Glutamatergic neuron (in vitro differentiated cells): ENCODE measurements around the gene TRIM9. TPM values are rescaled to one million over a fixed set of nuclear protein-coding genes. Genes with fewer than 3 reads are reported as not detected.
"Not testable (repeated sequence)": the region's sequence is repeated elsewhere in the genome, so short reads cannot be mapped to it uniquely, and the experiment has no call there.

Experiments used
- DNase-seq: peaks from one replicate; pipeline ENCODE4 v3.0.0; 2022
- H3K27ac Mint-ChIP-seq: one replicate; pipeline ENCODE4 v1.8.0; 2020; ENCODE audit warnings: mild to moderate bottlenecking, mixed read lengths, inconsistent platforms; ENCODE audit not compliant: unreplicated experiment
- H3K27me3 Mint-ChIP-seq: one replicate; pipeline ENCODE4 v1.8.0; 2020; ENCODE audit warnings: mild to moderate bottlenecking, moderate library complexity, mixed read lengths, inconsistent platforms; ENCODE audit not compliant: unreplicated experiment
- H3K36me3 Mint-ChIP-seq: one replicate; pipeline ENCODE4 v1.8.0; 2020; ENCODE audit warnings: mild to moderate bottlenecking, mixed read lengths, inconsistent platforms; ENCODE audit not compliant: unreplicated experiment
- H3K4me1 Mint-ChIP-seq: one replicate; pipeline ENCODE4 v1.8.0; 2020; ENCODE audit warnings: mild to moderate bottlenecking, low read depth, mixed read lengths, inconsistent platforms; ENCODE audit not compliant: unreplicated experiment
- H3K4me3 Mint-ChIP-seq: one replicate; pipeline ENCODE4 v1.8.0; 2020; ENCODE audit warnings: mild to moderate bottlenecking, mixed read lengths, inconsistent platforms; ENCODE audit not compliant: unreplicated experiment
- H3K9me3 Mint-ChIP-seq: one replicate; pipeline ENCODE4 v1.8.0; 2020; ENCODE audit warnings: mild to moderate bottlenecking, moderate library complexity, mixed read lengths, inconsistent platforms; ENCODE audit not compliant: unreplicated experiment
- CTCF ChIP-seq: fragments of 200-600 bp; sonication (generic); IDR thresholded peaks from one replicate; pipeline ENCODE4 v1.5.0; 2021; ENCODE audit not compliant: partially characterized antibody, unreplicated experiment
- total RNA-seq: library from RNA; stranded (reverse); fragmentation: NEBNext Ultra II Directional; extraction: Animal tissue kit (Norgen Biotek cat#: 25700); gene quantifications from one replicate; pipeline ENCODE4 v1.2.1, GENCODE V29; 2021; ENCODE audit not compliant: unreplicated experiment

Gene TRIM9
- total RNA-seq, 1 donor from 2014 or later = 11.9 TPM

DNA sequence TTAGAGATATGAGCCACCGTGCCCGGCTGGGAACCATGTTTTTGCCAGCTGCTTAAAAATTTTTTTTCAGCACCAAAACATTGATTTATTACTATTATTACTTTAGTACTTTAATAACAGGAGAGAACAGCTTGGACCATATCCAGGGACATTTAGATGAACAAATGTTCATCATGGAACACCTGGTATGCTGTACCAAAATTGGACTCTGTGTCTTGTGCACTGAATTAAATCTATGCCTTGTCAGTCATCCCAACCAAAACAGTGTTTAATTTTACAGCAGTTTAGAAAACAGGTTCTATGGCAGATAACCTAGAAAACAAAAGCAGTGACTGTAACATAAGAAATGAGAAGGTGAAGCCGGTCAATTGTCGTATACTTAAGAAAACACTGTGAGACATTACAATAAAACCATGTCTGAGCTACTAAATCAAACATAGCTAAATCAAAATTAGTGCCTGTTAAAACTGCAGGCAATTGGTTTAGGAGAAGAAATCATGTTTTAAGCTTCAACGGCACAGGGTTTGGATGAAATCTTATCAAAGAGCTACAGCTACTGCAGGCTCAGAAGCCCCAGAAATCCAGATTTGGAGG, 92.4 kb downstream of the TRIM9 start:
- H3K4me3 Mint-ChIP-seq = no peak overlapping the region
- TF ChIP-seq CTCF = no peak
- peaks cover 45% of the 10 kb centered on the region for H3K4me1 Mint-ChIP-seq
- H3K27me3 Mint-ChIP-seq = peaks cover 3% of the 10 kb centered on the region
- peaks cover 3% of the 10 kb centered on the region for H3K9me3 Mint-ChIP-seq
- DNase-seq = no peak
- H3K27ac Mint-ChIP-seq = no peak overlapping the region
- no peaks in the 10 kb centered on the region for H3K36me3 Mint-ChIP-seq

DNA sequence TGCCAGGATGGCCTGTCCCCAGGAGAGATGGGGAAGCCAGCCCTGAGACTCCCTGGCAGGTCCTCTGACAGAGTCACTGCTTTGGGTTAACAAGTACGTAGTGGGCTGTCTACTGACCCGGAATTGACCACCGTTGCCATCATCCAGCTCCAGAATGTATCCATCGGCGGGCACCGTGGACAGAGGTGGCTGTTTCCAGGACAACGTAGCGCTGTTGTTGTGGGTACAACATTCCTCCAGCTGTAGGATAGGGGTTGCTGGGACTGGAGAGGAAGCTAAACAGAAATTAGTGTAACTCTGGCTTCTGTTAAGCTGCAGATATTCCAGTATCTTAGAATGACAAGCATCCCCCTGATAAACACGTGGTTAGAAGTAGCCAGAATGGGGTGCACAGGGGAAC, 94.3 kb downstream of the TRIM9 start:
- Mint-ChIP-seq H3K4me1 (peaks cover 25% of the 10 kb centered on the region), H3K27ac (no peak overlapping the region), H3K27me3 (no peaks in the 10 kb centered on the region), H3K9me3 (no peaks in the 10 kb centered on the region), H3K4me3 (no peak overlapping the region), H3K36me3 (no peaks in the 10 kb centered on the region)
- no peak for DNase-seq
- TF ChIP-seq CTCF = no peak

- no peaks in the 10 kb centered on the region for H3K27me3 Mint-ChIP-seq
- H3K36me3 Mint-ChIP-seq = no peaks in the 10 kb centered on the region
- no peak overlapping the region for H3K4me3 Mint-ChIP-seq
- H3K27ac Mint-ChIP-seq = no peak overlapping the region
- H3K4me1 Mint-ChIP-seq = peaks cover 20% of the 10 kb centered on the region
- DNase-seq = no peak
- H3K9me3 Mint-ChIP-seq = no peaks in the 10 kb centered on the region
- TF ChIP-seq CTCF = no peak
Observed at GRCh38 chr14:50999726-51000125, 95.2 kb downstream of the TRIM9 start.

DNA sequence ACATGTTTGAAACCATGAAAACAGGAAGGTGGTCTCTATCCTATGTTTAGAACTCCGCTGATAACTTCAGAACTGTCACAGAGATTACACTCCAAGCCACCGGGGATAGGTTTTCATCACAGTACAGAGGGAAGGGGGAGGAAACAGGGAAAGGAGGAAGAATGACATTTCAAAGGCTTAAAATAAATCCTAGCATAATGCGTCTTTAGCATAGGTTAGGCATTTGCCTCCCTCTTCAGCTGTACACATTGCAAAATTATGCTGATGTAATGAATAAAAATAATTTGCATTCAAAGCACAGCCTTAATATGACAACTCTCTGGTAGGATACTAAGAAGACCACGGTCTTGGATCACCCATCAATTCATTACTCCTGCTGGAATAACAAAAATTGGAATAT, 96.3 kb downstream of the TRIM9 start:
- Mint-ChIP-seq H3K9me3 (no peaks in the 10 kb centered on the region), H3K27ac (no peak overlapping the region), H3K4me3 (no peak overlapping the region), H3K4me1 (peaks cover 11% of the 10 kb centered on the region), H3K27me3 (no peaks in the 10 kb centered on the region), H3K36me3 (no peaks in the 10 kb centered on the region)
- no peak for TF ChIP-seq CTCF
- no peak for DNase-seq

- no peaks in the 10 kb centered on the region for H3K36me3 Mint-ChIP-seq
- H3K4me3 Mint-ChIP-seq = no peak overlapping the region
- no peak overlapping the region for H3K27ac Mint-ChIP-seq
- peaks cover 3% of the 10 kb centered on the region for H3K4me1 Mint-ChIP-seq
- no peak for DNase-seq
- H3K9me3 Mint-ChIP-seq = no peaks in the 10 kb centered on the region
- no peak for TF ChIP-seq CTCF
- no peaks in the 10 kb centered on the region for H3K27me3 Mint-ChIP-seq
Observed at GRCh38 chr14:50997712-50998111, 97.2 kb downstream of the TRIM9 start.

DNA sequence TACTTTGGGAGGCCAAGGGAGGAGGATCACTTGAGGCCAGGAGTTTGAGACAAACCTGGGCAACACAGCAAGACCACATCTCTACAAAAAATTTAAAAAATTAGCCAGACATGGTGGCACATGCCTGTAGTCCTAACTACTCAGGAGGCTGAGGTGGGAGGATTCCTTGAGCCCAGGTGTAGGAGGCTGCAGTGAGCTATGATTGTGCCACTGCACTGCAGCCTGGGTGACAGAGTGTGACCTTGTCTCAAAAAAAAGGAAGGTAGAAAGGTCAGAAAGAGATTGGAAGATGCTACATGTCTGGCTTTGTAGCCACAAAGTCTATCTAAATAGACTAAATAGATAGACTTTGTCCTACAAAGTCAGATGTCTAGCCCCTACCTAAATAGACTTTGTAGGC, 100.7 kb downstream of the TRIM9 start:
- not testable (repeated sequence) for H3K27me3 Mint-ChIP-seq, H3K4me1 Mint-ChIP-seq, H3K4me3 Mint-ChIP-seq, H3K9me3 Mint-ChIP-seq, H3K27ac Mint-ChIP-seq, H3K36me3 Mint-ChIP-seq, DNase-seq
